Upper lobe of left lung (tissue), 6 donors: ENCODE measurements around the gene MYO1E. TPM values are rescaled to one million over a fixed set of nuclear protein-coding genes. Genes with fewer than 3 reads are reported as not detected.

ENCODE experiments used
- ATAC-seq, 2 donors: fragments of 200-7000 bp; cut with Tn5 transposase; one replicate each; pipeline ENCODE4 v1.9.1; 2022; ENCODE audit warnings: mild to moderate bottlenecking in 2 of 2, moderate library complexity in 2 of 2; ENCODE audit not compliant: low FRiP score in 2 of 2
- DNase-seq, 2 donors: peaks; one replicate each; pipeline ENCODE4 v3.0.0-alpha.2; 2019 to 2020
- H3K27ac ChIP-seq, 4 donors: fragments of 200-600 bp; sonication (generic); one replicate each; pipeline ENCODE4 v1.5.1; 2016 to 2019
- H3K27me3 ChIP-seq, 4 donors: fragments of 200-600 bp; sonication (generic); one replicate each; pipeline ENCODE4 v1.5.1; 2017 to 2019
- H3K36me3 ChIP-seq, 4 donors: fragments of 200-600 bp; sonication (generic); one replicate each; pipeline ENCODE4 v1.5.1; 2016 to 2019
- H3K4me1 ChIP-seq, 4 donors: fragments of 200-600 bp; sonication (generic); one replicate each; pipeline ENCODE4 v1.5.1; 2018 to 2019
- H3K4me3 ChIP-seq, 4 donors: fragments of 200-600 bp; sonication (generic); one replicate each; pipeline ENCODE4 v1.5.1; 2017 to 2019; ENCODE audit warnings: mild to moderate bottlenecking in 2 of 4, moderate library complexity in 1 of 4
- H3K9me3 ChIP-seq, 4 donors: fragments of 200-600 bp; sonication (generic); one replicate each; pipeline ENCODE4 v1.5.1; 2018 to 2019
- CTCF ChIP-seq, 6 experiments: fragments of 450-650 bp in 4 of 6; fragments of 200-600 bp in 2 of 6; sonication (generic) in 2 of 6; IDR thresholded peaks; one replicate each; pipeline ENCODE4 v1.5.1; 2016 to 2019; ENCODE audit warnings: antibody characterized with exemption in 6 of 6
- EP300 ChIP-seq, 4 donors: sonication (generic); formaldehyde crosslinking; IDR thresholded peaks; one replicate each; pipeline ENCODE4 v1.5.1; 2017; ENCODE audit warnings: antibody characterized with exemption in 4 of 4, control low read depth in 2 of 4
- POLR2A ChIP-seq, 4 donors: fragments of 450-650 bp; IDR thresholded peaks; one replicate each; pipeline ENCODE4 v1.5.1; 2016 to 2017; ENCODE audit warnings: antibody characterized with exemption in 4 of 4, mild to moderate bottlenecking in 2 of 4
- POLR2AphosphoS5 ChIP-seq, 2 donors: sonication (generic); formaldehyde crosslinking; IDR thresholded peaks; one replicate each; pipeline ENCODE4 v1.5.1; 2017; ENCODE audit warnings: antibody characterized with exemption in 2 of 2
- WGBS, 2 donors: methylation state at CpG; one replicate each; pipeline ENCODE4 v1.1.5; 2017 to 2018; 5-methylcytosine and 5-hydroxymethylcytosine counted together
- total RNA-seq, 6 donors: library from RNA; depleted of rRNA in 4 of 6; stranded (reverse); fragments of >200 nt in 4 of 6; gene quantifications; one replicate each; pipeline versions ENCODE4 v1.1.0 to v1.2.1, GENCODE V29; 2016 to 2021
- donor health status: DM: no; HTN: no; CAD: no; lungs with moderate emphysema.
- donor health status: DM: no; HTN: yes; CAD: no; lungs with severe emphysema.

Gene MYO1E
- 100 to 1,000 TPM in 2 of 6 donors, 10 to 100 TPM in 4; 39.7 to 161 (median 71.9) TPM for total RNA-seq

GRCh38 chr15:59372352-59373211, at the start of gene MYO1E:
TSS of gene MYO1E (minus strand) at chr15:59372871. CDS start at chr15:59372500, 371 bp downstream.
- ATAC-seq, result peak; percentile 97
- Histone ChIP-seq H3K36me3 (no peaks in the 10 kb centered on the region), H3K27ac (peak within 1 kb of the TSS; percentile 86 to 97 (median 90)), H3K9me3 (no peaks in the 10 kb centered on the region), H3K4me3 (peak within 1 kb of the TSS; percentile 83 to 92 (median 88)), H3K4me1 (peaks cover 9 to 17% (median 12%) of the 10 kb centered on the region in 4 donors), H3K27me3 (no peaks in the 10 kb centered on the region)
- 0 to 1% methylated on average over 25 to 55 of the region's 74 CpGs for WGBS, 2 donors
- TF ChIP-seq POLR2AphosphoS5 (IDR thresholded peaks at IDR 0.05), result peak; percentile 34 to 99
- TF ChIP-seq CTCF (IDR thresholded peaks at IDR 0.05), result no peak
- peak in 1 of 4 donors; percentile 48 for TF ChIP-seq EP300 (IDR thresholded peaks at IDR 0.05)
- peak; percentile 7 to 96 (median 80) for TF ChIP-seq POLR2A (IDR thresholded peaks at IDR 0.05)
- DNase-seq, result peak; percentile 92 to 95

- no peak for TF ChIP-seq POLR2A (IDR thresholded peaks at IDR 0.05)
- no peak for TF ChIP-seq CTCF (IDR thresholded peaks at IDR 0.05)
- no peak for TF ChIP-seq POLR2AphosphoS5 (IDR thresholded peaks at IDR 0.05)
- no peak for TF ChIP-seq EP300 (IDR thresholded peaks at IDR 0.05)
- no peak overlapping the region for H3K27ac ChIP-seq
- H3K27me3 ChIP-seq, result no peaks in the 10 kb centered on the region
- ATAC-seq (no peak), DNase-seq (no peak)
- no peaks in the 10 kb centered on the region for H3K36me3 ChIP-seq
- 32 to 55% methylated on average over 10 to 13 of the region's 16 CpGs for WGBS, 2 donors
- H3K4me3 ChIP-seq, result no peak overlapping the region
- H3K9me3 ChIP-seq, result no peaks in the 10 kb centered on the region
- H3K4me1 ChIP-seq, result no peaks in the 10 kb centered on the region
These were observed 48.4 kb upstream of the MYO1E start for GRCh38 chr15:59420986-59421618.

GRCh38 chr15:59420108-59420507, 47.4 kb upstream of the MYO1E start:
- ATAC-seq, result no peak
- H3K4me3 ChIP-seq, result no peak overlapping the region
- 63 to 77% methylated on average over 3 of the region's 3 CpGs for WGBS, 2 donors
- no peak overlapping the region for H3K27ac ChIP-seq
- no peaks in the 10 kb centered on the region for H3K9me3 ChIP-seq
- H3K27me3 ChIP-seq, result no peaks in the 10 kb centered on the region
- TF ChIP-seq EP300 (IDR thresholded peaks at IDR 0.05) (no peak), POLR2AphosphoS5 (IDR thresholded peaks at IDR 0.05) (no peak), POLR2A (IDR thresholded peaks at IDR 0.05) (no peak)
- no peaks in the 10 kb centered on the region for H3K4me1 ChIP-seq
- no peaks in the 10 kb centered on the region for H3K36me3 ChIP-seq
- no peak for DNase-seq

DNA sequence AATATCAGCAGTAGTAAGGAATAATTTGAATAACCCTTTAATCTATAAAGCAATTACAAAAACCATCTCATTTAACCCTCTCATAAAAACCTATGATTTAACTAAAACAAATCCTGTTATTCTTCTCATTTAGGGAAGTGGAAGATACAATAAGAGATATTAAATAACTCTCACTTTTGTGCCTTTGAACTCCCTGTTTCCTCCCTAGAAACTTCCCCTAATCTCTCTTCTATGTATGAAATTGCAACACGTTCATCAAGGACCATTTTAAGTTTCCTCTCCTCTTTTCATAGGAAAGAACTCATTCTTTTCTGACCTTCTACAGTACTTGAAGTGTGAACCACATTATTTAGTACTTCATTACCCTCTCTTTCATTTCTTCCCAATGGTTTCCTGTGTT, 46.5 kb upstream of the MYO1E start:
- H3K36me3 ChIP-seq, result no peaks in the 10 kb centered on the region
- 24 to 33% methylated on average over 1 of the region's 1 CpG for WGBS, 2 donors
- H3K9me3 ChIP-seq, result no peaks in the 10 kb centered on the region
- no peaks in the 10 kb centered on the region for H3K27me3 ChIP-seq
- no peak overlapping the region for H3K27ac ChIP-seq
- ATAC-seq (no peak), DNase-seq (no peak)
- TF ChIP-seq POLR2A (IDR thresholded peaks at IDR 0.05) (no peak), POLR2AphosphoS5 (IDR thresholded peaks at IDR 0.05) (no peak), EP300 (IDR thresholded peaks at IDR 0.05) (no peak), CTCF (IDR thresholded peaks at IDR 0.05) (no peak)
- H3K4me1 ChIP-seq, result no peaks in the 10 kb centered on the region
- no peak overlapping the region for H3K4me3 ChIP-seq

DNA sequence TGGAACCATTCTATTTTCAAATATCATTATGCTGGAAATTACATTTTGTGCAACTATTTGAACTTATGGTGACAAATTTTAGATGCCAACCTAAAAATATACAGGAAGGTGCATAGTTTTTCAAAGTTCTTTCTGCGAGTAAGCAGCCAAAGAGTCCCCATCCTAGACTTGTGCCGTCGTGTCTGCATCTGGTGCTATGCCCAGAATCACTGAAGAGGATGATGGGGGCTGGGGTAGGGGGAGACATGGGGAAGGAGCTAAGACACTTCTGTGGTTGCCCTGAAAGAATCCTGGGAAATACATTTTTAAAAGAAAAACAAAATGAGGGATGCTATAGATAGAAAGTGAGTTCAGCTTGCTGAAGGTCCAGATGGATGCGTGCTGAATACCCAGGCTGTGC, 44.1 kb upstream of the MYO1E start:
- no peaks in the 10 kb centered on the region for H3K27me3 ChIP-seq
- no peaks in the 10 kb centered on the region for H3K36me3 ChIP-seq
- WGBS, 2 donors, result 65 to 79% methylated on average over 4 of the region's 4 CpGs
- ATAC-seq (no peak), DNase-seq (no peak)
- H3K4me3 ChIP-seq, result no peak overlapping the region
- TF ChIP-seq POLR2AphosphoS5 (IDR thresholded peaks at IDR 0.05) (no peak), POLR2A (IDR thresholded peaks at IDR 0.05) (no peak), EP300 (IDR thresholded peaks at IDR 0.05) (no peak), CTCF (IDR thresholded peaks at IDR 0.05) (no peak)
- H3K27ac ChIP-seq, result no peak overlapping the region
- no peaks in the 10 kb centered on the region for H3K9me3 ChIP-seq
- H3K4me1 ChIP-seq, result peaks cover 0 to 10% (median 6%) of the 10 kb centered on the region in 4 donors
